BE2C (cell line): Measurements from ENCODE around the gene SH3BGRL3.

ENCODE experiments used
- DNase-seq: peaks from one replicate; pipeline ENCODE4 v3.0.0-alpha.2; 2020
- H3K27me3 ChIP-seq: fragments of 250-450 bp; sonication (Bioruptor Pico); 2 replicates; pipeline ENCODE4 v1.5.1; 2020; ENCODE audit warnings: mild to moderate bottlenecking
- H3K36me3 ChIP-seq: fragments of 250-450 bp; sonication (Bioruptor Pico); 2 replicates; pipeline ENCODE4 v1.5.1; 2020; ENCODE audit warnings: mild to moderate bottlenecking
- H3K4me1 ChIP-seq: fragments of 250-450 bp; sonication (Bioruptor Pico); 2 replicates; pipeline ENCODE4 v1.5.1; 2020
- H3K4me3 ChIP-seq: 2 replicates; pipeline ENCODE4 v1.5.1; 2011; ENCODE audit warnings: low read depth, low read length
- H3K9me3 ChIP-seq: fragments of 250-450 bp; sonication (Bioruptor Pico); 2 replicates; pipeline ENCODE4 v1.5.1; 2020
- TF ChIP-seq, protein P1 (sequence below): IDR thresholded peaks from 2 replicates; pipeline ENCODE4 v1.5.1; 2012; ENCODE audit warnings: mild to moderate bottlenecking, low read depth, low read length

The SH3BGRL3 gene

DNA sequence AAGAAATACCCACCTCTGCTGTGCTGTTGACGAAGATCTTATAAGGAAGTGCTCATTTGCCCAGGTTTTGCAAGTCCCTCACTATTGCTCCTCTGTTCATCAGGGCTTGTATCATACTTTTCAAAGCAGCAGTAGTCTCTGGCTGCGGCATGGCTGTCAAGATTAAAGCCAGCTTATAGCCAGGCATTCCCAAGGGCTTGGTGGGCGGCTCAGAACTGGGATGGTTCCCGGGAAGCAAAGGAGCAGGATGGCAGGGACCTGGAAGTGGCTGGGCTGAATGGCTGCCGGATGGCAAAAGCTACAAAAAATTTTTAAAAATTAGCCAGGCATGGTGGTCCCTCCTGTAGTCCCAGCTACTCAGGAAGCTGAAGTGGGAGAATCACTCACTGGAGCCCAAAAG, 16.7 kb upstream of the SH3BGRL3 start:
- H3K9me3 ChIP-seq = no peaks in the 10 kb centered on the region
- H3K27me3 ChIP-seq = no peaks in the 10 kb centered on the region
- peaks cover 4% of the 10 kb centered on the region for H3K36me3 ChIP-seq
- no peak for DNase-seq
- H3K4me1 ChIP-seq = no peaks in the 10 kb centered on the region
- H3K4me3 ChIP-seq = no peak overlapping the region
- TF ChIP-seq, protein P1, sequence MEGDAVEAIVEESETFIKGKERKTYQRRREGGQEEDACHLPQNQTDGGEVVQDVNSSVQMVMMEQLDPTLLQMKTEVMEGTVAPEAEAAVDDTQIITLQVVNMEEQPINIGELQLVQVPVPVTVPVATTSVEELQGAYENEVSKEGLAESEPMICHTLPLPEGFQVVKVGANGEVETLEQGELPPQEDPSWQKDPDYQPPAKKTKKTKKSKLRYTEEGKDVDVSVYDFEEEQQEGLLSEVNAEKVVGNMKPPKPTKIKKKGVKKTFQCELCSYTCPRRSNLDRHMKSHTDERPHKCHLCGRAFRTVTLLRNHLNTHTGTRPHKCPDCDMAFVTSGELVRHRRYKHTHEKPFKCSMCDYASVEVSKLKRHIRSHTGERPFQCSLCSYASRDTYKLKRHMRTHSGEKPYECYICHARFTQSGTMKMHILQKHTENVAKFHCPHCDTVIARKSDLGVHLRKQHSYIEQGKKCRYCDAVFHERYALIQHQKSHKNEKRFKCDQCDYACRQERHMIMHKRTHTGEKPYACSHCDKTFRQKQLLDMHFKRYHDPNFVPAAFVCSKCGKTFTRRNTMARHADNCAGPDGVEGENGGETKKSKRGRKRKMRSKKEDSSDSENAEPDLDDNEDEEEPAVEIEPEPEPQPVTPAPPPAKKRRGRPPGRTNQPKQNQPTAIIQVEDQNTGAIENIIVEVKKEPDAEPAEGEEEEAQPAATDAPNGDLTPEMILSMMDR = no peak

DNA sequence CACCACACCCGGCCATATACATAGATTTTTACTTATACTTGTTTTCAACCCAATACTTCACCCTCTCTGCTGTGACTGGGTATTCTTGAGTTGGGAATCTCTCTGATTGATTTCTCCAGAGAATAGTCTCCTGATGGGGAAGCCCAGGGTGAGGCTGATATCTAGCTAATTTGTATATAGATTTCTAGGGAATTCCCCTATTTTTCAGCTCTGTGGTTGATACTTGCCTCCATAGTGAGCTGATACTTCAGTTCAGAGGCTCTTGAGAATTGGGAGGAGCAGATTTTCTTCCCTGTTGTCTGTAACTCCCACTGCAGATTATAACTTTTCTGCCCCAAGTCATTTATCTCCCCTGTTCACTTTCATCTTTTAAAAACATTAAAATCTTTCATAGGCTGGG, 14.5 kb upstream of the SH3BGRL3 start:
- no peak for DNase-seq
- Histone ChIP-seq H3K9me3 (no peaks in the 10 kb centered on the region), H3K4me1 (no peaks in the 10 kb centered on the region), H3K4me3 (no peak overlapping the region), H3K27me3 (no peaks in the 10 kb centered on the region), H3K36me3 (peaks cover 5% of the 10 kb centered on the region)
- TF ChIP-seq, protein P1 = no peak

DNA sequence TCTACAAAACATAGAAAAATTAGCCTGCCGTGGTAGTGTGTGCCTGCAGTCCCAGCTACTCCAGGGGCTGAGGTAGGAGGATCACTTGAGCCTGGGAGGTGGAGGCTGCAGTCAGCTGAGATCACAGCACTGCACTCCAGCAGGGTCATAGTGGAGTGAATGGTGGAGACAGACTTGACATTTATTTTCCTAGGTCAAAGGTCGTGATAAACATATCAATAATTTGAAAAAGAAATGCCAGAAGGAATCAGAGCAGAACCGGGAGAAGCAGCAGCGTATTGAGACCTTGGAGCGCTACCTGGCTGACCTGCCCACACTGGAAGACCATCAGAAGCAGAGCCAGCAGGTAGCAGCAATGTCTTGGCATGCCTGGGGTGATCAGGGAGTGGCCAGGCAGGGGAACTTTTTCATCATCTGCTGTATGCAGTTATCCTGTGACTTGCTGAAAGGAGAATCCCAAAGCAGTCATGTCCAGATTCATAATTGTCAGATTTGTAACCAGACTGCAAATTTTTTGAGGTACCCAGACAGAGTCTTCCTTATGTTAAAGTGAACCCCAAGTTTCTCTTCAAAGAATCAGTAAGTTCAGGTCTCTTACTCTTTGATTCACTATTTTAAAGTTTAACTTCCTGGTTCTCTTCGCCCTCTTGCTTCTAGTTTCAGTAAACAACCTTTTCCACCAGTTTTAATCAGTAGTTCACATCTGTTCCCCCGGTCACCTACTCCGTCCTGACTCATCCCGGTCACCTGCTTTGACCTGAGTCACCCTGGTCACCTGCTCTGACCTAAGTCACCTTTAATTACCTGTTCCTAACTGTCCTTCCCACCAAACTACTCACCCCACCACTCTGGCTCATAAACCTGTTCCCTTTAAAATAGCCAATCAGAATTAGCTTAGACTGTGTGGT, 11.3 kb upstream of the SH3BGRL3 start:
- Histone ChIP-seq H3K36me3 (peaks cover 5% of the 10 kb centered on the region; the same call in 1 of the 2 replicates), H3K9me3 (no peaks in the 10 kb centered on the region), H3K4me3 (no peak overlapping the region), H3K27me3 (no peaks in the 10 kb centered on the region), H3K4me1 (no peaks in the 10 kb centered on the region)
- no peak for DNase-seq
- TF ChIP-seq, protein P1 = no peak

DNA sequence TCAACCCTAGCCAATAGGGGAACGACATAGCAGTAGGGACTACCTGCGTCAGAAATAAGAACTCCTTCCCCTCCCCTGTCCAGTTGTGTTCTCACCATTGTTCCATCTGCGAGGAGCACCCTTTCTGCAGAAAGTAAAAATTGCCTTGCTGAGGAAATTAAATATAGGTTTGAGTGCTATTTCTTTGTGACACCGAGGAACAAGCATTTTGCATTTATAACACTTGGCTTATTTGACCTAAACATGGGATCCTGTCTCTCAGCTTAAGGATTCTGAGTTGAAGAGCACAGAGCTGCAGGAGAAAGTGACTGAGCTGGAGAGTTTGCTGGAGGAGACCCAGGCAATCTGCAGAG, 10.7 kb upstream of the SH3BGRL3 start:
- Histone ChIP-seq H3K27me3 (no peaks in the 10 kb centered on the region), H3K4me3 (no peak overlapping the region), H3K4me1 (no peaks in the 10 kb centered on the region), H3K36me3 (peaks cover 5% of the 10 kb centered on the region; the same call in 1 of the 2 replicates), H3K9me3 (no peaks in the 10 kb centered on the region)
- no peak for DNase-seq
- TF ChIP-seq, protein P1 = no peak

DNA sequence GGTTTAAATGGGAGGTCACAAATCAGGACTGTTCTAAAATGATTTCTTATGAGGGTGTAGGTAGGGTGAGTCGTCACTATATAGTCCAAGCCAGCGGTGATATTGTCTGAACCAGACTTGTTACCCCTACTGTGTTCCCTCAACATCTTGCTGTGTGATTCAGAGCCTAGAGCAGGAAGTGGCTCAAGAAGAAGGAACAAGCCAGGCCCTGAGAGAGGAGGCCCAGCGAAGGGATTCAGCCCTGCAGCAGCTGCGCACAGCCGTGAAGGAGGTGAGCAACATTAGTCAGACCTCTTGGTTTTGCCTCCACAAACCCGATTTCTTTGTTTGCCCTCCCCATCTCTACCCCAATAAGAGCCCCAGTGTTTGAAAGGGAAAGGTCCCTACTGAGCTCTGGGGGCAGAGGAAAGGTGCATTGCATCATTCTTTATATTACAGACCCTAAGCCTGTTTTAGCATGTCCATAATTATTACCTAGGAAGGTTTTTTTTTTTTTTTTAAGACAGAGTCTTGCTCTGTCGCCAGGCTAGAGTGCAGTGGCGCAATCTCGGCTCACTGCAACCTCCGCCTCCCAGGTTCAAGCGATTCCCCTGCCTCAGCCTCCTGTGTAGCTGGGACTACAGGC, 5.0 kb upstream of the SH3BGRL3 start:
- Histone ChIP-seq H3K4me1 (peaks cover 11% of the 10 kb centered on the region), H3K36me3 (peaks cover 15% of the 10 kb centered on the region), H3K4me3 (no peak overlapping the region), H3K9me3 (no peaks in the 10 kb centered on the region), H3K27me3 (no peaks in the 10 kb centered on the region)
- TF ChIP-seq, protein P1 = no peak
- DNase-seq = no peak
